Suprapubic skin (tissue), 4 donors: Measurements from ENCODE around the gene WWOX.

ENCODE experiments used
- CTCF ChIP-seq, 2 donors: fragments of 200-600 bp in 1 of 2; fragments of 450-650 bp in 1 of 2; sonication (generic) in 1 of 2; IDR thresholded peaks; one replicate each; pipeline ENCODE4 v1.5.1; 2016 to 2019; ENCODE audit warnings: antibody characterized with exemption in 2 of 2, mild to moderate bottlenecking in 1 of 2, moderate library complexity in 1 of 2
- EP300 ChIP-seq: sonication (generic); formaldehyde crosslinking; IDR thresholded peaks from one replicate; pipeline ENCODE4 v1.6.1; 2017; ENCODE audit warnings: antibody characterized with exemption
- POLR2A ChIP-seq, 2 donors: fragments of 450-650 bp; IDR thresholded peaks; one replicate each; pipeline ENCODE4 v1.6.1; 2017; ENCODE audit warnings: antibody characterized with exemption in 2 of 2, mild to moderate bottlenecking in 2 of 2, moderate library complexity in 2 of 2
- POLR2AphosphoS5 ChIP-seq, 3 donors: sonication (generic); formaldehyde crosslinking; IDR thresholded peaks; one replicate each; pipeline ENCODE4 v1.6.1; 2017; ENCODE audit warnings: antibody characterized with exemption in 3 of 3

- TF ChIP-seq CTCF (IDR thresholded peaks at IDR 0.05): no peak
- TF ChIP-seq POLR2A (IDR thresholded peaks at IDR 0.05): no peak
- TF ChIP-seq EP300: no peak
- no peak for TF ChIP-seq POLR2AphosphoS5 (IDR thresholded peaks at IDR 0.05)
These were observed 117.8 kb downstream of the WWOX start for GRCh38 chr16:78217276-78217675.
